HepG2 (cell line): ENCODE measurements around the gene OGA. TPM values are rescaled to one million over a fixed set of nuclear protein-coding genes. Genes with fewer than 3 reads are reported as not detected.

Source experiments
- MXD4 ChIP-seq: IDR thresholded peaks from 2 replicates; pipeline ENCODE4 v1.6.1; 2016; ENCODE audit warnings: mild to moderate bottlenecking, missing biosample characterization, missing genetic modification reagents
- PAWR ChIP-seq: sonication (generic); formaldehyde crosslinking; IDR thresholded peaks from 2 replicates; pipeline ENCODE4 v1.4.0; 2020; ENCODE audit warnings: missing genetic modification reagents, mild to moderate bottlenecking, borderline replicate concordance
- TAF15 ChIP-seq: fragments of 200-400 bp; formaldehyde crosslinking; IDR thresholded peaks from one replicate; pipeline ENCODE4 v1.6.1; 2018; ENCODE audit warnings: mild to moderate bottlenecking, low read depth, low read length; ENCODE audit not compliant: poor library complexity, severe bottlenecking
- TP53 ChIP-seq: sonication (generic); formaldehyde crosslinking; conservative IDR thresholded peaks from 2 replicates; pipeline ENCODE4 v1.4.0; 2020; ENCODE audit warnings: missing genetic modification reagents
- ZNF251 ChIP-seq: sonication (generic); formaldehyde crosslinking; IDR thresholded peaks from 2 replicates; pipeline ENCODE4 v1.9.0; 2021; ENCODE audit warnings: mild to moderate bottlenecking, missing genetic modification reagents
- ZNF556 ChIP-seq: sonication (generic); formaldehyde crosslinking; IDR thresholded peaks from 2 replicates; pipeline ENCODE4 v1.4.0; 2020; ENCODE audit warnings: mild to moderate bottlenecking, missing genetic modification reagents, borderline replicate concordance
- ZNF841 ChIP-seq: sonication (generic); formaldehyde crosslinking; IDR thresholded peaks from 2 replicates; pipeline ENCODE4 v1.8.1; 2023; ENCODE audit warnings: missing genetic modification reagents, borderline replicate concordance
- polyA plus RNA-seq, 8 experiments: library from polyadenylated mRNA; depleted of rRNA in 3 of 8; stranded (reverse) in 7 of 8; unstranded in 1 of 8; fragments of >200 nt; fragmentation: Illumina TruSeq in 4 of 8; extraction: Trizol in 4 of 8; gene quantifications; 2 replicates each; pipeline versions ENCODE4 v1.2.1 to v1.2.3, GENCODE V29; 2011 to 2016; ENCODE audit warnings: low read depth in 4 of 8, missing spikeins in 1 of 8, mixed read lengths in 1 of 8; ENCODE audit not compliant: insufficient read depth in 1 of 8
- total RNA-seq, 5 experiments: library from RNA; depleted of rRNA; stranded (reverse); fragments of >200 nt; fragmentation: Illumina TruSeq; extraction: Trizol; gene quantifications; 2 replicates each; pipeline ENCODE4 v1.2.3, GENCODE V29; 2016; ENCODE audit warnings: low read depth in 1 of 5
- TF ChIP-seq, protein P1 (sequence below): IDR thresholded peaks from 2 replicates; pipeline ENCODE4 v1.6.1; 2016; ENCODE audit warnings: low read depth, missing genetic modification reagents, missing compliant biosample characterization
- TF ChIP-seq, protein P2 (sequence below): sonication (generic); formaldehyde crosslinking; IDR thresholded peaks from 2 replicates; pipeline ENCODE4 v1.4.0; 2020; ENCODE audit warnings: missing genetic modification reagents
- TF ChIP-seq, protein P3 (sequence below): sonication (generic); formaldehyde crosslinking; IDR thresholded peaks from 2 replicates; pipeline ENCODE4 v1.4.0; 2020; ENCODE audit warnings: missing genetic modification reagents
- TF ChIP-seq, protein P4 (sequence below): IDR thresholded peaks from 2 replicates; pipeline ENCODE4 v1.6.1; 2012; ENCODE audit warnings: low read depth, low read length, improper control_type of control experiment
- TF ChIP-seq, protein P5 (sequence below): sonication (generic); formaldehyde crosslinking; IDR thresholded peaks from 2 replicates; pipeline ENCODE4 v1.8.1; 2023; ENCODE audit warnings: missing genetic modification reagents, inconsistent platforms, borderline replicate concordance
- TF ChIP-seq, protein P6 (sequence below): sonication (generic); formaldehyde crosslinking; IDR thresholded peaks from 2 replicates; pipeline ENCODE4 v1.9.0; 2021; ENCODE audit warnings: missing genetic modification reagents, borderline replicate concordance

OGA gene
- total and polyA plus RNA-seq, 2 of the 13 experiments (the other 11 are each of a cell fraction or from before 2014, with no cell fraction given), result 33.2 to 39.8 TPM

DNA sequence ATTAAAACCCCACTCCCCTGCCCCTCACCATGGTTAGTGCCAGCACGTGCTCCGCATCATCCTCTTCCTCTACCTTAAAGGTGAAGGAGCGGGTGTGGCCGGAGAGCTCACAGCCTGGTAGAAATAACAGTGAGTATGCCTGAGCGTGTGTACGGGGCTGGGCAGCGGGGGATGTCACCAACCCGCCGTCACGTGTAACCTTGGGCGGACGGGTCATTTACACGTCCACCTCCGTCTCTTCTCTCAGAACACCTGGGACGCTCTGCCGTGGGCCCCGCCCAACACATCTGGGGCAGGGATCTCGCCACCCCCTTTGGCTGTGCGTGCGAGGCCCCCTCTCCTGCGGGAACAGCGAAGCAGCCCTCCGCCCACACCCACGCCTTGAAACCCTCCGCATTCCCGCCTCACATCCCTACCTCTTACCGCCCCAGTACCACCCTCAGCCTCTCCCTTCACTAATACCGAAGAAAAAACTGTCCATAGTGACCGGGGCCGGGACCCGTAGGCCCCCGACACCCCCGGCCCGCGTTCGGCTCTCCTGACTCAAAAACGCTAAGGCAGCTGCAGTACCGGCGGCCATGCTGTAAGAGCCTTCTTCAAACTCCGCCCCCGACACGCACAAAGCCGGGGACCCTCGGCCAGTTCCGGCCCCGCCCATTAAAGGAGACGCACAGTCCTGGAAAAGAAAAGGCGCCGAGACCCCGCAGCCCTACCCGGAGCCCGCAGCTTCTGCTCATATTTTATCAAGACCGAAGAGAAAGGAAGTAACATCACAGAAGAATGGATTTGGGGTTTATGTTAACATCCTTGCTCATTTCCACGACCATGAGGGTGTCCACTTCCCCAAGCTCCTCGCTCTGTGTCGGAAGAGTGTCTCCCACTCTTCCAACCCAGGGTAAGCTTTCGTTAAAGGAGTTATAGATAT lies 35.2 kb downstream of the OGA start, which contains the start of gene NPM3 (continued):
- TF ChIP-seq, protein P1, sequence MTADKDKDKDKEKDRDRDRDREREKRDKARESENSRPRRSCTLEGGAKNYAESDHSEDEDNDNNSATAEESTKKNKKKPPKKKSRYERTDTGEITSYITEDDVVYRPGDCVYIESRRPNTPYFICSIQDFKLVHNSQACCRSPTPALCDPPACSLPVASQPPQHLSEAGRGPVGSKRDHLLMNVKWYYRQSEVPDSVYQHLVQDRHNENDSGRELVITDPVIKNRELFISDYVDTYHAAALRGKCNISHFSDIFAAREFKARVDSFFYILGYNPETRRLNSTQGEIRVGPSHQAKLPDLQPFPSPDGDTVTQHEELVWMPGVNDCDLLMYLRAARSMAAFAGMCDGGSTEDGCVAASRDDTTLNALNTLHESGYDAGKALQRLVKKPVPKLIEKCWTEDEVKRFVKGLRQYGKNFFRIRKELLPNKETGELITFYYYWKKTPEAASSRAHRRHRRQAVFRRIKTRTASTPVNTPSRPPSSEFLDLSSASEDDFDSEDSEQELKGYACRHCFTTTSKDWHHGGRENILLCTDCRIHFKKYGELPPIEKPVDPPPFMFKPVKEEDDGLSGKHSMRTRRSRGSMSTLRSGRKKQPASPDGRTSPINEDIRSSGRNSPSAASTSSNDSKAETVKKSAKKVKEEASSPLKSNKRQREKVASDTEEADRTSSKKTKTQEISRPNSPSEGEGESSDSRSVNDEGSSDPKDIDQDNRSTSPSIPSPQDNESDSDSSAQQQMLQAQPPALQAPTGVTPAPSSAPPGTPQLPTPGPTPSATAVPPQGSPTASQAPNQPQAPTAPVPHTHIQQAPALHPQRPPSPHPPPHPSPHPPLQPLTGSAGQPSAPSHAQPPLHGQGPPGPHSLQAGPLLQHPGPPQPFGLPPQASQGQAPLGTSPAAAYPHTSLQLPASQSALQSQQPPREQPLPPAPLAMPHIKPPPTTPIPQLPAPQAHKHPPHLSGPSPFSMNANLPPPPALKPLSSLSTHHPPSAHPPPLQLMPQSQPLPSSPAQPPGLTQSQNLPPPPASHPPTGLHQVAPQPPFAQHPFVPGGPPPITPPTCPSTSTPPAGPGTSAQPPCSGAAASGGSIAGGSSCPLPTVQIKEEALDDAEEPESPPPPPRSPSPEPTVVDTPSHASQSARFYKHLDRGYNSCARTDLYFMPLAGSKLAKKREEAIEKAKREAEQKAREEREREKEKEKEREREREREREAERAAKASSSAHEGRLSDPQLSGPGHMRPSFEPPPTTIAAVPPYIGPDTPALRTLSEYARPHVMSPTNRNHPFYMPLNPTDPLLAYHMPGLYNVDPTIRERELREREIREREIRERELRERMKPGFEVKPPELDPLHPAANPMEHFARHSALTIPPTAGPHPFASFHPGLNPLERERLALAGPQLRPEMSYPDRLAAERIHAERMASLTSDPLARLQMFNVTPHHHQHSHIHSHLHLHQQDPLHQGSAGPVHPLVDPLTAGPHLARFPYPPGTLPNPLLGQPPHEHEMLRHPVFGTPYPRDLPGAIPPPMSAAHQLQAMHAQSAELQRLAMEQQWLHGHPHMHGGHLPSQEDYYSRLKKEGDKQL (CRISPR knock-in tag), result no peak
- TF ChIP-seq, protein P2, sequence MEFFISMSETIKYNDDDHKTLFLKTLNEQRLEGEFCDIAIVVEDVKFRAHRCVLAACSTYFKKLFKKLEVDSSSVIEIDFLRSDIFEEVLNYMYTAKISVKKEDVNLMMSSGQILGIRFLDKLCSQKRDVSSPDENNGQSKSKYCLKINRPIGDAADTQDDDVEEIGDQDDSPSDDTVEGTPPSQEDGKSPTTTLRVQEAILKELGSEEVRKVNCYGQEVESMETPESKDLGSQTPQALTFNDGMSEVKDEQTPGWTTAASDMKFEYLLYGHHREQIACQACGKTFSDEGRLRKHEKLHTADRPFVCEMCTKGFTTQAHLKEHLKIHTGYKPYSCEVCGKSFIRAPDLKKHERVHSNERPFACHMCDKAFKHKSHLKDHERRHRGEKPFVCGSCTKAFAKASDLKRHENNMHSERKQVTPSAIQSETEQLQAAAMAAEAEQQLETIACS (CRISPR knock-in tag), result no peak
- TF ChIP-seq MXD4 (CRISPR knock-in tag), result peak; percentile 39
- no peak for TF ChIP-seq TP53
- no peak; the same call in 1 of the 2 replicates for TF ChIP-seq ZNF556 (CRISPR knock-in tag)
- TF ChIP-seq ZNF841, result no peak
- TF ChIP-seq ZNF251 (CRISPR knock-in tag), result no peak
- TF ChIP-seq TAF15, result no peak
- TF ChIP-seq, protein P3, sequence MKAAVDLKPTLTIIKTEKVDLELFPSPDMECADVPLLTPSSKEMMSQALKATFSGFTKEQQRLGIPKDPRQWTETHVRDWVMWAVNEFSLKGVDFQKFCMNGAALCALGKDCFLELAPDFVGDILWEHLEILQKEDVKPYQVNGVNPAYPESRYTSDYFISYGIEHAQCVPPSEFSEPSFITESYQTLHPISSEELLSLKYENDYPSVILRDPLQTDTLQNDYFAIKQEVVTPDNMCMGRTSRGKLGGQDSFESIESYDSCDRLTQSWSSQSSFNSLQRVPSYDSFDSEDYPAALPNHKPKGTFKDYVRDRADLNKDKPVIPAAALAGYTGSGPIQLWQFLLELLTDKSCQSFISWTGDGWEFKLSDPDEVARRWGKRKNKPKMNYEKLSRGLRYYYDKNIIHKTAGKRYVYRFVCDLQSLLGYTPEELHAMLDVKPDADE, result no peak
- TF ChIP-seq PAWR (CRISPR knock-in tag), result no peak
- TF ChIP-seq, protein P4, sequence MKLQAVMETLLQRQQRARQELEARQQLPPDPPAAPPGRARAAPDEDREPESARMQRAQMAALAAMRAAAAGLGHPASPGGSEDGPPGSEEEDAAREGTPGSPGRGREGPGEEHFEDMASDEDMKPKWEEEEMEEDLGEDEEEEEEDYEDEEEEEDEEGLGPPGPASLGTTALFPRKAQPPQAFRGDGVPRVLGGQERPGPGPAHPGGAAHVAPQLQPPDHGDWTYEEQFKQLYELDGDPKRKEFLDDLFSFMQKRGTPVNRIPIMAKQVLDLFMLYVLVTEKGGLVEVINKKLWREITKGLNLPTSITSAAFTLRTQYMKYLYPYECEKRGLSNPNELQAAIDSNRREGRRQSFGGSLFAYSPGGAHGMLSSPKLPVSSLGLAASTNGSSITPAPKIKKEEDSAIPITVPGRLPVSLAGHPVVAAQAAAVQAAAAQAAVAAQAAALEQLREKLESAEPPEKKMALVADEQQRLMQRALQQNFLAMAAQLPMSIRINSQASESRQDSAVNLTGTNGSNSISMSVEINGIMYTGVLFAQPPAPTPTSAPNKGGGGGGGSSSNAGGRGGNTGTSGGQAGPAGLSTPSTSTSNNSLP, result no peak
- TF ChIP-seq, protein P5, sequence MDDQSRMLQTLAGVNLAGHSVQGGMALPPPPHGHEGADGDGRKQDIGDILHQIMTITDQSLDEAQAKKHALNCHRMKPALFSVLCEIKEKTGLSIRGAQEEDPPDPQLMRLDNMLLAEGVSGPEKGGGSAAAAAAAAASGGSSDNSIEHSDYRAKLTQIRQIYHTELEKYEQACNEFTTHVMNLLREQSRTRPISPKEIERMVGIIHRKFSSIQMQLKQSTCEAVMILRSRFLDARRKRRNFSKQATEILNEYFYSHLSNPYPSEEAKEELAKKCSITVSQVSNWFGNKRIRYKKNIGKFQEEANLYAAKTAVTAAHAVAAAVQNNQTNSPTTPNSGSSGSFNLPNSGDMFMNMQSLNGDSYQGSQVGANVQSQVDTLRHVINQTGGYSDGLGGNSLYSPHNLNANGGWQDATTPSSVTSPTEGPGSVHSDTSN (CRISPR knock-in tag), result no peak
- TF ChIP-seq, protein P6, sequence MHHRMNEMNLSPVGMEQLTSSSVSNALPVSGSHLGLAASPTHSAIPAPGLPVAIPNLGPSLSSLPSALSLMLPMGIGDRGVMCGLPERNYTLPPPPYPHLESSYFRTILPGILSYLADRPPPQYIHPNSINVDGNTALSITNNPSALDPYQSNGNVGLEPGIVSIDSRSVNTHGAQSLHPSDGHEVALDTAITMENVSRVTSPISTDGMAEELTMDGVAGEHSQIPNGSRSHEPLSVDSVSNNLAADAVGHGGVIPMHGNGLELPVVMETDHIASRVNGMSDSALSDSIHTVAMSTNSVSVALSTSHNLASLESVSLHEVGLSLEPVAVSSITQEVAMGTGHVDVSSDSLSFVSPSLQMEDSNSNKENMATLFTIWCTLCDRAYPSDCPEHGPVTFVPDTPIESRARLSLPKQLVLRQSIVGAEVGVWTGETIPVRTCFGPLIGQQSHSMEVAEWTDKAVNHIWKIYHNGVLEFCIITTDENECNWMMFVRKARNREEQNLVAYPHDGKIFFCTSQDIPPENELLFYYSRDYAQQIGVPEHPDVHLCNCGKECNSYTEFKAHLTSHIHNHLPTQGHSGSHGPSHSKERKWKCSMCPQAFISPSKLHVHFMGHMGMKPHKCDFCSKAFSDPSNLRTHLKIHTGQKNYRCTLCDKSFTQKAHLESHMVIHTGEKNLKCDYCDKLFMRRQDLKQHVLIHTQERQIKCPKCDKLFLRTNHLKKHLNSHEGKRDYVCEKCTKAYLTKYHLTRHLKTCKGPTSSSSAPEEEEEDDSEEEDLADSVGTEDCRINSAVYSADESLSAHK (CRISPR knock-in tag), result no peak
